PC-3 (cell line): ENCODE results near the gene ASAP3.

ENCODE experiments used
- EZH2 ChIP-seq: fragments of 300-600 bp; sonication (generic); IDR thresholded peaks from one replicate; pipeline ENCODE4 v1.6.1; 2017; ENCODE audit warnings: antibody characterized with exemption, mild to moderate bottlenecking, low read length; ENCODE audit not compliant: unreplicated experiment
- EZH2phosphoT487 ChIP-seq: fragments of 300-600 bp; sonication (generic); IDR thresholded peaks from 2 replicates; pipeline ENCODE4 v1.6.1; 2018; ENCODE audit warnings: mild to moderate bottlenecking, antibody characterized with exemption, low read length, borderline replicate concordance
- TF ChIP-seq, protein P1 (sequence below): fragments of 300-600 bp; sonication (generic); conservative IDR thresholded peaks from 2 replicates; pipeline ENCODE4 v1.5.1; 2017; ENCODE audit warnings: antibody characterized with exemption, low read depth, mild to moderate bottlenecking, low read length

- TF ChIP-seq EZH2 (no peak), EZH2phosphoT487 (no peak)
- TF ChIP-seq, protein P1, sequence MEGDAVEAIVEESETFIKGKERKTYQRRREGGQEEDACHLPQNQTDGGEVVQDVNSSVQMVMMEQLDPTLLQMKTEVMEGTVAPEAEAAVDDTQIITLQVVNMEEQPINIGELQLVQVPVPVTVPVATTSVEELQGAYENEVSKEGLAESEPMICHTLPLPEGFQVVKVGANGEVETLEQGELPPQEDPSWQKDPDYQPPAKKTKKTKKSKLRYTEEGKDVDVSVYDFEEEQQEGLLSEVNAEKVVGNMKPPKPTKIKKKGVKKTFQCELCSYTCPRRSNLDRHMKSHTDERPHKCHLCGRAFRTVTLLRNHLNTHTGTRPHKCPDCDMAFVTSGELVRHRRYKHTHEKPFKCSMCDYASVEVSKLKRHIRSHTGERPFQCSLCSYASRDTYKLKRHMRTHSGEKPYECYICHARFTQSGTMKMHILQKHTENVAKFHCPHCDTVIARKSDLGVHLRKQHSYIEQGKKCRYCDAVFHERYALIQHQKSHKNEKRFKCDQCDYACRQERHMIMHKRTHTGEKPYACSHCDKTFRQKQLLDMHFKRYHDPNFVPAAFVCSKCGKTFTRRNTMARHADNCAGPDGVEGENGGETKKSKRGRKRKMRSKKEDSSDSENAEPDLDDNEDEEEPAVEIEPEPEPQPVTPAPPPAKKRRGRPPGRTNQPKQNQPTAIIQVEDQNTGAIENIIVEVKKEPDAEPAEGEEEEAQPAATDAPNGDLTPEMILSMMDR, result no peak
Observed at GRCh38 chr1:23514111-23514679, 30.2 kb upstream of the ASAP3 start.
